HG03432 (cell line): Measurements from ENCODE around the gene RPS10.
"Not testable (repeated sequence)": the region's sequence is repeated elsewhere in the genome, so short reads cannot be mapped to it uniquely, and the experiment has no call there.

Experiments used
- ATAC-seq: cut with Tn5 transposase; IDR thresholded peaks from one replicate; pipeline ENCODE4 v1.9.1; 2021; ENCODE audit warnings: mild to moderate bottlenecking, moderate library complexity; ENCODE audit not compliant: unreplicated experiment

The RPS10 gene

DNA sequence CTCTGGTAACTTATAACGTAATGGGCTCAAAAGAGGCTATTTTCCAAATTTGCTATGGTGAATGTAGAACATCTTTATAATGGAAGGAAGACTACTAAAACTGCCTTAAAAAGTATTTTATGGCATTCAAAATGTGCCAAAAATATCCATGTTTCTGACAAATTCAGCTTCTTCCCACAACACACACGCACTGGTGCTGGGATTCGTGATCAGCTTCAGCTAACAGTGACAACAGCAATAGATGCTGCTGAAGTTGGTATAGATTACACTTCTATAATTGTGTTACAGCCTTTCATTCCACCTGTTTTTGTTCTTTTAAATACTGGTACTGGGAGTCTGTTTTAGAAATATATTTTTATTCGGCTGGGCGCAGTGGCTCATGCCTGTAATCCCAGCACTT lies 52.4 kb downstream of the RPS10 start:
- ATAC-seq, result no peak

DNA sequence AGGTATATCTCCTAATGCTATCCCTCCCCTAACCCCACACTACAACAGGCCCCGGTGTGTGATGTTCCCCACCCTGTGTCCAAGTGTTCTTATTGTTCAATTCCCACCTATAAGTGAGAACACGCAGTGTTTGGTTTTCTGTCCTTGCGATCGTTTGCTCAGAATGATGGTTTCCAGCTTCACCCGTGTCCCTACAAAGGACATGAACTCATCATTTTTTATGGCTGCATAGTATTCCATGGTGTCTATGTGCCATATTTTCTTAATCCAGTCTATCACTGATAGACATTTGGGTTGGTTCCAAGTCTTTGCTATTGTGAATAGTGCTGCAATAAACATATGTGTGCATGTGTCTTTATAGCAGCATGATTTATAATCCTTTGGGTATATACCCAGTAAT lies 54.0 kb downstream of the RPS10 start:
- ATAC-seq, result not testable (repeated sequence)

DNA sequence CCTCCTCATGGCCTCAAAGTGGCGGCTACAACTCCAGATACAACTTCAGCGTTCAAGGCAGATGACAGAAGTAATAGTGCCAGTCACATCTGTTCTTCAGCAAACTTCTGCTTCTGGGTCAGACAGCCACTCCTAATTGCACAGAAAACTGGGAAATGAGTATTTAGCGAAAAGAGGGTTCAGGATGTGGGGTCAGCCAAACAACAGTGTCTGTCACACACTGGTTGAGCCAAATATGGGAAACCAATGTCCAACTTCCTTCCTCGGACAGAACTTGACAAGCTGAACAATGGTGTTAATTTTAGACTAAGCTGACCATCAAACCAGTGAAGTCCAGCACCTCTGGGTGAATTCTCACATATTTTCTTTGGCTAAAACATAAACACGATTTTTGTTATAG lies 55.5 kb downstream of the RPS10 start:
- ATAC-seq, result no peak

DNA sequence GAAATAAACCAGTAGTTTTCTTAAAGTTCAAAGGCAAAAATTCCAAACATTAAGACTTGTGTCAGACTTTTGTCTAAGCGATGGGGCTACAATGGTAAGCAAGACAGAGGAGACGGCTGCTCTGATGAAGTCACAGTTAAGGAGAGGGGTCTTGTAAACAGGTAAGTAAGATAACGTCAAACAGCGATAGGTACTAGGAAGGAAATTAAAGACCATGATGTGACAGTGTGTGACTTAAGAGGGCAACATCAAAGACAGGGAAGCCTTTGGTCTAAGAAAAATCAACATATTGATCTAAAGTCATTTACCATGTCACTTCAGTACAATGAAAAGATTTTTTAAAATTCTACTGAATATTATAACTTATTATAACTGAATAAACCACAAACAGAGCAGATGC lies 56.5 kb downstream of the RPS10 start:
- no peak for ATAC-seq
